Measurements from ENCODE around the gene TBXAS1.

- TF ChIP-seq POLR2AphosphoS5 (IDR thresholded peaks at IDR 0.05; ENCODE audit: low read depth, low read length) (no peak), BRCA1 (IDR thresholded peaks at IDR 0.05; ENCODE audit: low read depth, low read length) (no peak), SP1 (IDR thresholded peaks at IDR 0.05; ENCODE audit: low read depth, low read length) (no peak)
Observed at GRCh38 chr7:140014123-140014522, 185.1 kb downstream of the TBXAS1 start.

Data from H1 (cell line).